ENCODE data around the gene EGF. TPM values are rescaled to one million over a fixed set of nuclear protein-coding genes. Genes with fewer than 3 reads are reported as not detected.

Gene EGF
- total RNA-seq, 1 experiment from 2014 or later = 0.25 TPM

- intact Hi-C loops (cut with micrococcal nuclease; ENCODE audit: unreplicated experiment) = no loop called here
- H3K4me3 Mint-ChIP-seq (ENCODE audit: unreplicated experiment) = no peak overlapping the region
- Histone ChIP-seq H3K9me3 (no peaks in the 10 kb centered on the region), H3K27me3 (replicated peaks; ENCODE audit: control insufficient read depth, insufficient read depth, low read length) (no peaks in the 10 kb centered on the region), H3K4me3 (ENCODE audit: low read depth, low read length) (no peak overlapping the region), H3K36me3 (ENCODE audit: control insufficient read depth, insufficient read depth, low read length) (no peaks in the 10 kb centered on the region), H3K4me1 (peaks cover 27% of the 10 kb centered on the region; the same call in 1 of the 2 replicates)
- DNase-seq = peak in 1 of 2 experiments; percentile 21
- H3K27ac Mint-ChIP-seq (ENCODE audit: unreplicated experiment) = peak overlapping the region; percentile 26
- H3K4me1 Mint-ChIP-seq (ENCODE audit: low read depth, unreplicated experiment) = peaks cover 26% of the 10 kb centered on the region
- H3K36me3 Mint-ChIP-seq (ENCODE audit: insufficient read depth, unreplicated experiment) = peaks cover 6% of the 10 kb centered on the region
- no peaks in the 10 kb centered on the region for H3K27me3 Mint-ChIP-seq (ENCODE audit: insufficient read depth, unreplicated experiment)
- ChIA-PET CTCF (no interaction called here), POLR2A (no interaction called here)
- TF ChIP-seq, protein P1, sequence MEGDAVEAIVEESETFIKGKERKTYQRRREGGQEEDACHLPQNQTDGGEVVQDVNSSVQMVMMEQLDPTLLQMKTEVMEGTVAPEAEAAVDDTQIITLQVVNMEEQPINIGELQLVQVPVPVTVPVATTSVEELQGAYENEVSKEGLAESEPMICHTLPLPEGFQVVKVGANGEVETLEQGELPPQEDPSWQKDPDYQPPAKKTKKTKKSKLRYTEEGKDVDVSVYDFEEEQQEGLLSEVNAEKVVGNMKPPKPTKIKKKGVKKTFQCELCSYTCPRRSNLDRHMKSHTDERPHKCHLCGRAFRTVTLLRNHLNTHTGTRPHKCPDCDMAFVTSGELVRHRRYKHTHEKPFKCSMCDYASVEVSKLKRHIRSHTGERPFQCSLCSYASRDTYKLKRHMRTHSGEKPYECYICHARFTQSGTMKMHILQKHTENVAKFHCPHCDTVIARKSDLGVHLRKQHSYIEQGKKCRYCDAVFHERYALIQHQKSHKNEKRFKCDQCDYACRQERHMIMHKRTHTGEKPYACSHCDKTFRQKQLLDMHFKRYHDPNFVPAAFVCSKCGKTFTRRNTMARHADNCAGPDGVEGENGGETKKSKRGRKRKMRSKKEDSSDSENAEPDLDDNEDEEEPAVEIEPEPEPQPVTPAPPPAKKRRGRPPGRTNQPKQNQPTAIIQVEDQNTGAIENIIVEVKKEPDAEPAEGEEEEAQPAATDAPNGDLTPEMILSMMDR (IDR thresholded peaks at IDR 0.05; ENCODE audit: insufficient read depth in 1 of 2, low read depth in 1 of 2, low read length in 1 of 2, severe bottlenecking in 1 of 2, unreplicated experiment in 1 of 2) = no peak
- no TSS peak for BruUV-seq (replicated peaks)
- no peaks in the 10 kb centered on the region for H3K9me3 Mint-ChIP-seq (ENCODE audit: unreplicated experiment)
Measured at GRCh38 chr4:109969919-109970318, 57.2 kb downstream of the EGF start.

GRCh38 chr4:109972786-109973528 lies 60.3 kb downstream of the EGF start:
- Mint-ChIP-seq H3K4me1 (ENCODE audit: low read depth, unreplicated experiment) (peaks cover 26% of the 10 kb centered on the region), H3K9me3 (ENCODE audit: unreplicated experiment) (no peaks in the 10 kb centered on the region), H3K36me3 (ENCODE audit: insufficient read depth, unreplicated experiment) (peaks cover 6% of the 10 kb centered on the region), H3K27me3 (ENCODE audit: insufficient read depth, unreplicated experiment) (no peaks in the 10 kb centered on the region), H3K4me3 (ENCODE audit: unreplicated experiment) (peak overlapping the region; percentile 64), H3K27ac (ENCODE audit: unreplicated experiment) (peak overlapping the region; percentile 65)
- BruUV-seq (replicated peaks) = no TSS peak
- Histone ChIP-seq H3K9me3 (no peaks in the 10 kb centered on the region), H3K36me3 (ENCODE audit: control insufficient read depth, insufficient read depth, low read length) (no peaks in the 10 kb centered on the region), H3K4me3 (ENCODE audit: low read depth, low read length) (no peak overlapping the region; the same call in 1 of the 2 replicates), H3K27me3 (replicated peaks; ENCODE audit: control insufficient read depth, insufficient read depth, low read length) (no peaks in the 10 kb centered on the region), H3K4me1 (peaks cover 28% of the 10 kb centered on the region; the same call in 1 of the 2 replicates)
- DNase-seq = peak; percentile 63 to 76
- intact Hi-C loops (cut with micrococcal nuclease; ENCODE audit: unreplicated experiment) = loop anchor here (1.0 to 2.0 kb wide), 3 partner anchors 58 to 270 kb away; partner anchors contain the start of genes CASP6 and GAR1
- POLR2A ChIA-PET = no interaction called here
- CTCF ChIA-PET = interaction anchor here (0.7 kb wide), 2 partner anchors 110 to 536 kb away, joined by 4 to 5 read pairs; no protein-coding TSS in a partner anchor
- TF ChIP-seq, protein P1 (IDR thresholded peaks at IDR 0.05; ENCODE audit: insufficient read depth in 1 of 2, low read depth in 1 of 2, low read length in 1 of 2, severe bottlenecking in 1 of 2, unreplicated experiment in 1 of 2) = peak in 1 of 2 experiments; percentile 30

- TF ChIP-seq, protein P1 (IDR thresholded peaks at IDR 0.05; ENCODE audit: insufficient read depth in 1 of 2, low read depth in 1 of 2, low read length in 1 of 2, severe bottlenecking in 1 of 2, unreplicated experiment in 1 of 2) = no peak
- peak overlapping the region; percentile 65 for H3K27ac Mint-ChIP-seq (ENCODE audit: unreplicated experiment)
- Histone ChIP-seq H3K4me3 (ENCODE audit: low read depth, low read length) (no peak overlapping the region; the same call in 1 of the 2 replicates), H3K9me3 (no peaks in the 10 kb centered on the region), H3K36me3 (ENCODE audit: control insufficient read depth, insufficient read depth, low read length) (no peaks in the 10 kb centered on the region), H3K27me3 (replicated peaks; ENCODE audit: control insufficient read depth, insufficient read depth, low read length) (no peaks in the 10 kb centered on the region), H3K4me1 (peaks cover 28% of the 10 kb centered on the region; the same call in 1 of the 2 replicates)
- intact Hi-C loops (cut with micrococcal nuclease; ENCODE audit: unreplicated experiment) = loop anchor here (1.0 to 2.0 kb wide), 3 partner anchors 59 to 271 kb away; partner anchors contain the start of genes CASP6 and GAR1
- peaks cover 6% of the 10 kb centered on the region for H3K36me3 Mint-ChIP-seq (ENCODE audit: insufficient read depth, unreplicated experiment)
- BruUV-seq (replicated peaks) = no TSS peak
- no peaks in the 10 kb centered on the region for H3K27me3 Mint-ChIP-seq (ENCODE audit: insufficient read depth, unreplicated experiment)
- peak; percentile 56 to 74 for DNase-seq
- no peaks in the 10 kb centered on the region for H3K9me3 Mint-ChIP-seq (ENCODE audit: unreplicated experiment)
- ChIA-PET POLR2A (no interaction called here), CTCF (interaction anchor here (0.6 to 0.7 kb wide), 4 partner anchors 110 to 571 kb away, joined by 3 to 7 read pairs (median 4); no protein-coding TSS in a partner anchor)
- H3K4me1 Mint-ChIP-seq (ENCODE audit: low read depth, unreplicated experiment) = peaks cover 26% of the 10 kb centered on the region
- peak overlapping the region; percentile 64 for H3K4me3 Mint-ChIP-seq (ENCODE audit: unreplicated experiment)
Measured at GRCh38 chr4:109973529-109973905, 60.8 kb downstream of the EGF start.
